Frontal cortex (tissue), 4 donors: ENCODE measurements around the gene MPRIP. TPM values are rescaled to one million over a fixed set of nuclear protein-coding genes. Genes with fewer than 3 reads are reported as not detected.

Experiments used
- DNase-seq, 2 donors: peaks; one replicate each; pipeline ENCODE4 v3.0.0; 2012; ENCODE audit warnings: low spot score in 2 of 2
- FAIRE-seq: peaks from 2 replicates; lab custom pipeline; 2012; peaks lifted over from hg19 to GRCh38; lab: Jason Lieb, UNC
- total RNA-seq: library from RNA; depleted of rRNA; stranded (reverse); fragments of >200 nt; gene quantifications from one replicate; pipeline ENCODE4 v1.2.3, GENCODE V29; 2014
- donor health status: control.
- donor health status: control.
- donor health status: control.

The MPRIP gene
- total RNA-seq, 1 donor from 2014 or later: 131 TPM

DNA sequence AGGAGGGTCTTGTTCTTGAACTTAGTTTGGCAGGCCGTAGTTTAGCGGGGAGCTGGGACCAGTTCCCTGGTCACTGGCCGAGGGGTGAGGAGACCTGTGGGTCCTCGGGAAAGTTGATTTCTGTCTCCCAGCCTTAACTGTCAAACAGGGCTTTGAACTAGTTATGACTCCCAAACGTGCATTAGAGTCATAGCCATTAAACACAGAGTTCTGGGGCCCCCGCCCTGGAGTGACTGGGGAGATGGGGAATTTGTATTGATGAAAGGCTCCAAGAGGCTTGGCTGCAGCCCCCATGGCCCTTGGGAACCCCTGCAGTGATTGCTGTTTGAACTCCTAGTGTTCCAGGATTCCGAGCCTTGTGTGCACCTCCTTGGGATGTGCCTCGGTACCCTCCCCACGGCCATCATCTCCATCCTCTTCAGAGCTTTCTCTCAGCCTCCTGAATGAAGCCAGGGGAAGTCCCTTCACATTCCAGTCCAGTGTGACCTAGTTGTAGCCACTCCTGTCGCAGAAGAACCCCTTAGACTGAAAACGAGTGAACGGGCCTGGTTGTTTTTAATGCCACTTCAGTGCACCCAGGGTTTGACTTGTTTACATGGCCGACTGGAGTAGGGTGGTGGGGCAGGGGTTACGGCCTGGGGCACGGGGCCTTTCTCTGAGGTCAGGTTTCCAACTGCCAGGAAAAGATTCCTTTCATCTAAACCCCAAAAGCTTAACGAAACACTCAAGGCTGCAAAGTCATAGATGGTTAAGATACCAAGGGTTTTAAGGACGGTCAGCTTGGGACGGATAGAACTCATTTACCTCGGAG is 1.4 kb downstream of the MPRIP start:
- FAIRE-seq (no peak), DNase-seq (no peak)

DNA sequence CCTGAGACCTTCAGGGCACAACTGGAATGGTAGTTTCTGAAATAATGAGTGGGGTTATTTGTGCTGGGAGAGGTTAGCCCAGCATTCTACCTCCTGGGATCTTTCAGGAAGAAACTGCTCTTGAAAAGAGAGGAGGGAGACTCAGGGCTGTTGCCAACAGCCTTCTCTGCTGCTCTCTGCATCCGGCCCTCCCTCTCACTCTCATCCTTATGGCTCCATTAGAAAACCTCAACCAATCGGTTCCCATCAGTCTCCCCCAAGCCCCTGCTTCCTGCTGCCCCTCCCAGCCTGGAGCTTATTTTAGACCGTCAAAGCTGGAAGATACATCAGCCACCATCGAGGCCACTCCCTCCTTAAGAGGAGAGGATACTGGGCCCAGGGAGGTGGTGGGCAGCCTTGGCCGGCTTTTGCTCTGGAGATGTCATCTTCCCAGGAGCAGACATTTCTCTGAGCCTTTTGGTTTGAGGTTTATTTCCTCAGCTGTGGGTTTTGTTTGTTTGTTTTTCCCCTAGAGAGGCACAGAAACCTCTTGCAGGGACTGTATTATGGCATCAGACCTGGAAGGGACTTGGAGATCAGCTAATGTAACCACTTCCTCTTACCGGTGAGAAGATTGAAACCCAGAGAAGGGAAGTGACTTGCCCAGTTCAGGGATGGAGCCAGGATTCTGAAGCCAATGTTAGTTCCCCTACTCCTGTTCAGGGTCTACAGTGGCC is 2.7 kb downstream of the MPRIP start:
- FAIRE-seq (no peak), DNase-seq (no peak)

DNA sequence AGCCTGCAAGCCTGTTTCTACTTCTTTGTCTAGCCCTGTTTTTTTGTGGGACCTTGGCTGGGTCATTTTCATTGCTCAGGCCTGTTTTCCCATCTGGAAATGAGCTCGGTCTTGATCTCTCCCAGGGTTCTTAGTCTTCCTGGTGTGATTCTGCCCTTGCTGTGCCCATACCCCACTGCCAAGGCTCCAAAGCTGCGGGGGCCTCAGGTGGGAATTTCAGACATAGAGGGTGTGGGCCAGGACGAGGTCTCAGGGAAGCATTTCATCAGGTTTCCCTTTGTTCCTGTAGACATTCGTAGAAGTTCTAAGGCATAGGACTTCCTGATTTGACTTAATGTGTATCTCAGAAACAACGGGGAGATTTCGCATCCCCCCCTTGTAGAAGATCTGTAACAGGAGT is 5.8 kb downstream of the MPRIP start:
- DNase-seq (no peak), FAIRE-seq (no peak)

GRCh38 chr17:17050346-17051345 is 8.4 kb downstream of the MPRIP start:
- DNase-seq: no peak

DNA sequence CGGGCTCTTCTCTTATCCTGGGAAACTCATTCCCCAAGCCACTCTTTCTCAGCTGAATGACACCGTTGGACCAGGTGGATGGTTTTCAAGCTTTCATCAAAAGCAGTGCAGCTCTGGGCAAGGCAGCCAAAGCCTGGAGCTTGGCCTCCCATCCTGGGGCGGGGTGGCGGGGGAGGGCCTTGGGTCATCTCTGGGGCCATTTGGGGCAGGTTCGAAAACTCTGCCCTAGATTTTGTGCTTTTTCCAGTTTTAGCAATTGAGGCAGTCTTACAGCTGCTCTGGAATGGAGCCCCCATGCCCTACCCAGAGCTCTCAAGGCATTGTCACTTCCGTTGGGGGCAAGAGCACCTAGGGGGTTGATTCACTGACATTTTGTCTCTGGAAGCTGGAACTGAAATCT is 9.1 kb downstream of the MPRIP start:
- FAIRE-seq (no peak), DNase-seq (no peak)

More at GRCh38 chr17:17050346-17051345, 8.4 kb downstream of the MPRIP start:
- no peak for FAIRE-seq

GRCh38 chr17:17051791-17052461 is 9.7 kb downstream of the MPRIP start:
- no peak for FAIRE-seq
- no peak for DNase-seq

DNA sequence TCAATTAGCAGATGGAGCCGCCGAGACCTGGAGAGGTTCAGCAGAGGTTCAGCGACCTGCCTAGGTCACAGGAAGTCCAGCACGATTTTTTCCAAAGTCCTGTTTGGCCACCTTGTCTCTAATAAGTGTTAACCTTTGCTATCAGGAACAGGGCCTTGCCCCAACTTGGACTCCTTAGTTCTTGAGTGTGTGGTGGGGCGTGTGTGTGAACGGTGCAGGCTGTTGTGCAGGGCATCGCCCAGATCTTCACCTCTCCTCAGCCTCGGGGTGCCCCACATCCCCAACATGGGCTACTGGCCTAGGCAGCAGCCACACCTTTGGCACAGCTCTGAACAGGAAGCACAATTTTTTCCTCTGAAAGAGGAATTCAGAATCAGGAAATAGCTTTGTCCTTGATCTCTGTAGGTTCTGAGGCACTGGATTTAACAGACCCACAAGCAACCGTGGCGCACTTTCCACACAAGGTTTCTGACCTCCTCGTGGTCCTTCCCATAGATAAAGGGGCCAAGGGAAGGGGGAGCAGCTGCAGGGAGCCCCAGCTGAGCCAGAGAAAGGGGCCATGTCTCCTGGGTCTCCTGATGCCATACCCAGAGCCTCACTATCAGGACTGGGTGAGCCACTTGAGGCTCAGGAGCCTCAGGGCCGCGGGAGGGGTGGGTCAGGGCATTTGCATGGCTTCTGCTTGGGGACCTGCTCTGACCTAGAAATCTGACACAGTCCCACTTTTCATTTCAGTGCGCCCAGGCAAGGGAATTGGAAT is 10.4 kb downstream of the MPRIP start:
- FAIRE-seq: no peak
- no peak for DNase-seq

GRCh38 chr17:17053446-17054379 is 11.5 kb downstream of the MPRIP start:
- FAIRE-seq (no peak), DNase-seq (no peak)

DNA sequence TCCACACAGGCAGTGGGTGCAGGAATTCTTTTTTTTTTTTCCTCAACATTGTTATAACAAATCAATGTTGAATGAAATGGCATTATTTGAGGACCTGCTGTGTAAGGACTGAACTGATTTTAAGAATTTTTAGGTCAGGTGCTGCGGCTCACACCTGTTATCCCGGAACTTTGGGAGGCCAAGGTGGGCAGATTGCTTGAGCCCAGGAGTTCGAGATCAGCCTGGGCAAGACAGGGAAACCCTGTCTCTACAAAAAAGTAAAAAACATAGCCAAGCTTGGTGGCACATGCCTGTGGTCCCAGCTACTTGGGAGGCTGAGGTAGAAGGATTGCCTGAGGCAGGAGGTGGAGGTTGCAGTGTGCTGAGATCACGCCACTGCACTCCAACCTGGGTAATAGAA is 12.4 kb downstream of the MPRIP start:
- no peak for DNase-seq
- no peak for FAIRE-seq

GRCh38 chr17:17055286-17056155 is 13.3 kb downstream of the MPRIP start:
- DNase-seq: no peak
- FAIRE-seq: no peak

DNA sequence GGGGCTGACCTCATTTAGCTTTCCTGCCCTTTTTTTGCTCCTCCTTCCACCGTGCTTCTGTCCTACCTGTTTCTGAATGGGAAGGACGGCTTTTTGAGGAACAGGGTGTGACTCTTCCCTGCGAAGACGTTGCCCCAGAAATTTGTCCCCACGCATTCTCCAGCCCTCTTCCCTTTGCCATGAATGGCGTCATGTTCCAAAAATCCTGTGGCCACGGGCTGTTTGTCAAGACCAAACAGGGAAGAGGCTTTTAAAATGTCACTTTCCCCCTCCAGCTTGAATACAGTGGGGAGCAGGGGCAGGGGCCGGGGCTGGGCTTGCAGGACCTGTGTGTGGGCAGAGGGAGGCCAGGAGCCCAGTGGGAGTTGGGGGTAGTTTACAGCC is 13.9 kb downstream of the MPRIP start:
- FAIRE-seq (no peak), DNase-seq (no peak)

GRCh38 chr17:17057057-17057551 is 14.8 kb downstream of the MPRIP start:
- FAIRE-seq (no peak), DNase-seq (no peak)

- DNase-seq (no peak), FAIRE-seq (no peak)
These were observed 16.0 kb downstream of the MPRIP start for GRCh38 chr17:17058304-17058703.

DNA sequence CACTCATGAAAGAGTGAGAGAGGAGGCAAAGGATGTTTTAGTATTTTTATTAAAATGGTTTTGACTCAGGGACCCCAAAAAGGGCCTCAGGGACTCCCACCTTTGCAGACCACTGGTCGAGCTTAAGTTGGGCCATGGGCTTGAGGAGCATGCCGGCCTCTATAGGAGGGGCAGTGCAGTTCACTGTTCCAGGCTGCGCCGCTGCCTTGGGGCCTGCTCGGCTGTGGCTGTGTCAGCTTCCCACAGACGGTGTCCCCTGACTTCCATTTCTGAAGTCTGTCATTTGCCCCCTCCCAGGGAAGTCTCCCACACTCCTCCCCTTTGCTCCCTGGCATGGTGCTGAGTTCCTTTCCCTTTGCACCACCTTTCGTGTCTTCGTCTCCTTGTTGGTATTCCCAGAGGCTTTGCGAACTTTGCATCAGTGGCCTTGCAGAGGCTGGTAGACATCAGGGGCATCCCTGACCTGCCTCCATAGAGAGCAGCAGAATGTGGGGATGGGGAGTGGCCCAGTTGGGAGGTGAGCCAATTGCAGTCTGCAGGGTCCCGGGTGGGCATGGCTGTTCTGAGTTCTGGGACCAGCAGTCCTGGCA is 17.1 kb downstream of the MPRIP start:
- FAIRE-seq (no peak), DNase-seq (no peak)

DNA sequence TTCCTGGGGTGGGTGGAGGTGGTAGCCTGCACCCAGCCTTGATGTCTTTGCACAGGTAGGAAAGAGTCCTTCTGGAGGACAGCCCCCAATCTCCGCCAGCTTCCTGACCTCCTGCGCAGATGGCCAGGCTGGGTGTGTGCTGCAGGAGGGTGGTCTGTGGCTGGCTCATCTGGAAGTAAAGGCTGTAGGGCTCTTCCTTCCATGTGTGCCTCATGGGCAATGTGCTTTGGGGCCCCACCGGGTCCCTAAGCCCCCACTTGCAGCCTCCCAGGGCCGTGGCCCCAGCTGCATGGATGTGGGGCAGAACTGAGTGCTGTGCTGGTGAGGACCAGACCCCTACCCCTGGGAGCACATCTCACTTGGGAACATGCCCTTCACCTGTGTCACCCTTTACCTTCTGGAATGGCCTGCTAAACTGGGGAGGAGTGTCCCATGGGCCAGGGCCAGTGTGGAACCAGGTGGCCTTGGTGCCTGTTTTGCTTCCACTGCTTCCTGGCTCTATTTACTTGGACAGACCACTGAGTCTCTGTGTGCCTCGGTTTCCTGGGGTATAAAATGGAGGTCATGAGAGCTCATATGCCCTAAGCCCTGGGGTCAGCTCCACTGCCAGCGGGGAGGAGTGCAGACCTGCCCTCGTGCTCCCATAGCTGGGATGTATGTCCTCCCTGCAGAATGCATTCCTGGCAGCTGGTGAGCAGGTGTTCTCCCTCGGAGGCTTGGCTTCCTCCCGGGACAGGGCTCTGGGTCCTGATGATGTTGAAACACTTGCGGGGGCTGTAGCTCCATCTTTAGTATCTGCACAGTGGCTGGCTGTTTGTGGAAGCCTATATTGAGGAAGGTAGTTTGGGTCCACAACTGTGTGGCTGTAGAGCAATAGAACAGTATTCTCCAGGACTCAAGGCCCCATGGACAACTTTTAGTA is 18.0 kb downstream of the MPRIP start:
- no peak for DNase-seq
- no peak for FAIRE-seq
